K562 (cell line): Measurements from ENCODE around the gene ST7. TPM values are rescaled to one million over a fixed set of nuclear protein-coding genes. Genes with fewer than 3 reads are reported as not detected.

ENCODE experiments used
- ATAC-seq: fragments of 200-7000 bp; cut with Tn5 transposase; 3 replicates; pipeline ENCODE4 v1.9.1; 2020; ENCODE audit warnings: moderate library complexity
- BruUV-seq: library from RNA; stranded (reverse); fragments of 400-500 nt; replicated peaks from 2 replicates; lab custom pipeline; 2021; lab: Mats Ljungman, UMichigan
- CTCF ChIA-PET: fragments of 300-600 bp; formaldehyde crosslinking; extraction: SDS; loops from one replicate; lab custom pipeline; 2021; ENCODE audit warnings: low intra/inter-chr PET ratio; lab: Yijun Ruan, JAX
- POLR2A ChIA-PET: fragments of 300-600, 350-650 bp; sonication (Branson Sonifier 250); formaldehyde crosslinking; extraction: SDS; loops from one replicate; lab custom pipeline; 2021; ENCODE audit warnings: antibody characterized with exemption, inconsistent platforms; lab: Yijun Ruan, JAX
- DNase-seq, 4 experiments: peaks; one replicate each; pipeline versions ENCODE4 v3.0.0 to v3.0.0-alpha.2; 2011 to 2018; ENCODE audit warnings: low spot score in 3 of 4, mixed read lengths in 3 of 4; ENCODE audit errors: extremely low read depth in 1 of 4
- FAIRE-seq: peaks from 2 replicates; lab custom pipeline; 2011; peaks lifted over from hg19 to GRCh38; lab: Jason Lieb, UNC
- H2AFZ ChIP-seq: 2 replicates; pipeline ENCODE4 v1.6.0; 2011; ENCODE audit warnings: low read depth, low read length, control low read depth, inconsistent platforms
- H3K27ac ChIP-seq: fragments of 200-600 bp; 3 replicates; pipeline ENCODE4 v1.8.0; 2011; ENCODE audit warnings: low read depth, mild to moderate bottlenecking, control low read depth, inconsistent platforms, low read length, moderate library complexity, mixed read lengths; ENCODE audit errors: extremely low read depth
- H3K27me3 ChIP-seq, 2 experiments: fragments of 300-600 bp in 1 of 2; 2 replicates in 1 of 2; 3 replicates in 1 of 2; pipeline versions ENCODE4 v1.6.0 to v1.8.0; 2011; ENCODE audit warnings: inconsistent platforms in 2 of 2, low read length in 2 of 2, mild to moderate bottlenecking in 1 of 2, mixed read lengths in 1 of 2, moderate library complexity in 1 of 2; ENCODE audit not compliant: control insufficient read depth in 2 of 2, insufficient read depth in 2 of 2
- H3K36me3 ChIP-seq: fragments of 300-600 bp; 3 replicates; pipeline ENCODE4 v1.8.0; 2011; ENCODE audit warnings: mild to moderate bottlenecking, low read length, inconsistent platforms; ENCODE audit not compliant: control insufficient read depth, insufficient read depth
- H3K4me1 ChIP-seq, 2 experiments: fragments of 200-600 bp in 1 of 2; replicated peaks in 1 of 2; 2 replicates in 1 of 2; 3 replicates in 1 of 2; pipeline versions ENCODE4 v1.5.1 to v1.8.0; 2011; ENCODE audit warnings: inconsistent platforms in 2 of 2, low read length in 2 of 2, mild to moderate bottlenecking in 1 of 2, mixed read lengths in 1 of 2, moderate library complexity in 1 of 2; ENCODE audit not compliant: control insufficient read depth in 2 of 2, insufficient read depth in 2 of 2
- H3K4me2 ChIP-seq: 2 replicates; pipeline ENCODE4 v1.6.1; 2011; ENCODE audit warnings: low read length, control low read depth, inconsistent platforms, mixed read lengths; ENCODE audit not compliant: insufficient read depth
- H3K4me3 ChIP-seq: fragments of 200-600 bp; sonication (generic), shearing (Covaris generic); 2 replicates; pipeline ENCODE4 v1.5.1; 2016; ENCODE audit warnings: control low read depth, inconsistent platforms
- H3K79me2 ChIP-seq: fragments of 200-600 bp; 3 replicates; pipeline ENCODE4 v1.8.0; 2011; ENCODE audit warnings: low read length, inconsistent platforms; ENCODE audit not compliant: control insufficient read depth, insufficient read depth
- H3K9ac ChIP-seq, 2 experiments: 2 replicates each; pipeline versions ENCODE4 v1.6.0 to v1.6.1; 2011; ENCODE audit warnings: low read depth in 2 of 2, low read length in 2 of 2, control low read depth in 1 of 2, inconsistent platforms in 1 of 2, mild to moderate bottlenecking in 1 of 2, mixed read lengths in 1 of 2; ENCODE audit not compliant: insufficient read depth in 1 of 2
- H3K9me1 ChIP-seq: one replicate; pipeline ENCODE4 v1.6.0; 2011; ENCODE audit warnings: inconsistent platforms, mild to moderate bottlenecking, low read length, moderate library complexity; ENCODE audit not compliant: control insufficient read depth, insufficient read depth
- H3K9me3 ChIP-seq: replicated peaks from 2 replicates; pipeline ENCODE4 v1.5.1; 2011; ENCODE audit warnings: low read depth, low read length, inconsistent platforms; ENCODE audit not compliant: control insufficient read depth, insufficient read depth
- H4K20me1 ChIP-seq: replicated peaks from 2 replicates; pipeline ENCODE4 v1.6.1; 2011; ENCODE audit warnings: low read length, inconsistent platforms, mixed read lengths; ENCODE audit not compliant: control insufficient read depth, insufficient read depth
- CTBP1 ChIP-seq: fragments of 450-650 bp; IDR thresholded peaks from 2 replicates; pipeline ENCODE4 v1.6.1; 2016; ENCODE audit warnings: borderline replicate concordance
- SREBF2 ChIP-seq: sonication (generic); formaldehyde crosslinking; IDR thresholded peaks from 2 replicates; pipeline ENCODE4 v1.4.0; 2020; ENCODE audit warnings: mild to moderate bottlenecking, missing genetic modification reagents
- WGBS: fragments of 100-300 bp; shearing (Covaris generic); methylation state at CpG from one replicate; pipeline ENCODE4 v1.1.6; 2016; ENCODE audit warnings: low coverage, mixed read lengths; ENCODE audit not compliant: insufficient coverage; ENCODE audit errors: missing lambda C conversion rate; 5-methylcytosine and 5-hydroxymethylcytosine counted together
- in situ Hi-C: fragments of 300-500 bp; cut with MboI; formaldehyde crosslinking; loops from 4 replicates; pipeline ENCODE4 v1.15.0; 2018; ENCODE audit warnings: inconsistent platforms, mixed read lengths
- intact Hi-C: fragments of 100-400 bp; cut with micrococcal nuclease; formaldehyde crosslinking; loops from 2 replicates; pipeline ENCODE4 v1.14.2; 2022
- polyA plus RNA-seq, 8 experiments: library from polyadenylated mRNA; depleted of rRNA in 4 of 8; stranded (reverse) in 5 of 8; unstranded in 3 of 8; fragments of >200 nt; fragmentation: Nextera tagmentation in 2 of 8; fragmentation: Illumina TruSeq in 1 of 8; extraction: Ambion mirVana in 2 of 8; extraction: Trizol in 1 of 8; gene quantifications; 2 replicates each; pipeline versions ENCODE4 v1.2.1 to v1.2.3, GENCODE V29; 2011 to 2014; ENCODE audit warnings: inconsistent platforms in 1 of 8, missing spikeins in 1 of 8
- total RNA-seq, 7 experiments: library from RNA; depleted of rRNA in 6 of 7; stranded (reverse); fragments of >200 nt in 6 of 7; fragmentation: Illumina TruSeq in 2 of 7; extraction: Trizol in 2 of 7; gene quantifications; 2 replicates each; pipeline versions ENCODE4 v1.2.1 to v1.2.3, GENCODE V29; 2011 to 2021; ENCODE audit warnings: low replicate concordance in 1 of 7

The ST7 gene
- total and polyA plus RNA-seq, 9 of the 15 experiments (the other 6 are each of a cell fraction or from before 2014, with no cell fraction given) = 23.9 to 56.3 (median 36.9) TPM

- ChIA-PET CTCF (no interaction called here), POLR2A (interaction anchor here (1.6 kb wide), 1 partner anchor 9 kb away, joined by 4 read pairs; no protein-coding TSS in a partner anchor)
- Histone ChIP-seq H3K27ac (no peak overlapping the region), H3K4me1 (no peaks in the 10 kb centered on the region), H3K9ac (no peak overlapping the region), H2AFZ (no peak overlapping the region), H4K20me1 (no peaks in the 10 kb centered on the region), H3K9me1 (no peaks in the 10 kb centered on the region), H3K9me3 (no peaks in the 10 kb centered on the region), H3K36me3 (no peaks in the 10 kb centered on the region), H3K4me3 (no peak overlapping the region), H3K27me3 (peaks cover 23 to 43% of the 10 kb centered on the region in 2 experiments; a peak in 4 of 5 replicates), H3K4me2 (no peak overlapping the region), H3K79me2 (no peaks in the 10 kb centered on the region)
- no TSS peak for BruUV-seq
- TF ChIP-seq CTBP1 = no peak
- no peak for FAIRE-seq
- no peak for ATAC-seq
- intact Hi-C loops (no loop called here), in situ Hi-C loops (no loop called here)
- WGBS = 10% methylated on average over 11 of the region's 11 CpGs
- DNase-seq = no peak
These were observed 320.5 kb downstream of the ST7 start for GRCh38 chr7:117273814-117274225.

GRCh38 chr7:117274951-117275350, 321.6 kb downstream of the ST7 start:
- in situ Hi-C loops (no loop called here), intact Hi-C loops (no loop called here)
- Histone ChIP-seq H4K20me1 (no peaks in the 10 kb centered on the region), H3K9me3 (no peaks in the 10 kb centered on the region), H3K9ac (no peak overlapping the region), H3K36me3 (no peaks in the 10 kb centered on the region), H3K27ac (no peak overlapping the region), H2AFZ (no peak overlapping the region), H3K27me3 (peaks cover 23 to 43% of the 10 kb centered on the region in 2 experiments; a peak in 4 of 5 replicates), H3K4me3 (no peak overlapping the region), H3K4me2 (no peak overlapping the region), H3K79me2 (no peaks in the 10 kb centered on the region), H3K4me1 (peaks cover 0 to 3% of the 10 kb centered on the region in 2 experiments; a peak in 2 of 5 replicates), H3K9me1 (no peaks in the 10 kb centered on the region)
- BruUV-seq = no TSS peak
- 2% methylated on average over 4 of the region's 4 CpGs for WGBS
- ChIA-PET POLR2A (no interaction called here), CTCF (no interaction called here)
- TF ChIP-seq SREBF2 (CRISPR knock-in tag) = no peak
- FAIRE-seq = no peak
- no peak for ATAC-seq
- no peak for DNase-seq
